ENCODE data around the gene SLC17A5. TPM values are rescaled to one million over a fixed set of nuclear protein-coding genes. Genes with fewer than 3 reads are reported as not detected.

SLC17A5 gene
- total and polyA plus RNA-seq, 10 of the 15 experiments (the other 5 are each of a cell fraction or from before 2014, with no cell fraction given) = 2.3 to 7.2 (median 5.0) TPM

- TF ChIP-seq BCL3 (IDR thresholded peaks at IDR 0.05; ENCODE audit: borderline replicate concordance, insufficient read depth, low read depth, low read length, poor library complexity, severe bottlenecking) (no peak), SKIL (IDR thresholded peaks at IDR 0.05; ENCODE audit: low read depth, poor library complexity, severe bottlenecking) (peak; percentile 65), PRDM15 (CRISPR knock-in tag; IDR thresholded peaks at IDR 0.05) (no peak), ZBTB33 (IDR thresholded peaks at IDR 0.05) (peak; percentile 65; the same call in 1 of the 2 replicates), SUZ12 (IDR thresholded peaks at IDR 0.05; ENCODE audit: unreplicated experiment) (no peak)
Measured at GRCh38 chr6:73580247-73581149, 73.3 kb downstream of the SLC17A5 start (continued).
